SH-SY5Y (cell line): ENCODE data around the gene MAPT.

Source experiments
- GATA2 ChIP-seq: IDR thresholded peaks from 2 replicates; pipeline ENCODE4 v1.6.1; 2011; ENCODE audit warnings: mild to moderate bottlenecking, low read depth, low read length
- GATA3 ChIP-seq: IDR thresholded peaks from 2 replicates; pipeline ENCODE4 v1.6.1; 2011; ENCODE audit warnings: low read depth, mild to moderate bottlenecking, low read length, moderate library complexity

DNA sequence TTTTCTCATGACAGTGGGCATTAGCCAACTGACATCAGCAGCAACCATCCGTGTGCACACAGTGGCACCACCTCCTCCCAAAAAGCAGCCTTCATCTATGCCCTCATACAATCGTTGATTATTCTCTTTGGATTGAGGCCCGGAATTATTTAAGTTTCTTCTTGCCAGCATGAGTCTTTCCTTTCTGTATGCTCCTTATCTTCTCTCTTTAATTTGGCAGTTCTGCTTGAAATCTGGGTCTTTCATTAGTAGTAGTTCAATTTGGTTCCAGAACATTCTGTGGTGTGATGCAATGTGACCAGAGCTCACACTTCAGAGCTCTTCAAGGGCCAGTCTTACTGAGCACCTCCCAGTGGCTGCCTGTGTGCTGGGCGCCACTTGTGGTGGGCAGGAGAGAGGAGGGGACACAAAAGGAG is 52.5 kb downstream of the MAPT start:
- no peak for TF ChIP-seq GATA2
- no peak for TF ChIP-seq GATA3
